IMR-90 (cell line): ENCODE data around the gene LRSAM1. TPM values are rescaled to one million over a fixed set of nuclear protein-coding genes. Genes with fewer than 3 reads are reported as not detected.

ENCODE experiments used
- ATAC-seq: fragments of 200-7000 bp; cut with Tn5 transposase; 2 replicates; pipeline ENCODE4 v1.9.1; 2020; ENCODE audit warnings: low read depth, mild to moderate bottlenecking, moderate library complexity
- BruUV-seq: library from RNA; stranded (reverse); fragments of 400-500 nt; replicated peaks from 2 replicates; lab custom pipeline; 2021; lab: Mats Ljungman, UMichigan
- CTCF ChIA-PET: fragments of 300-600 bp; formaldehyde crosslinking; extraction: SDS; loops from one replicate; lab custom pipeline; 2021; ENCODE audit warnings: antibody characterized with exemption; lab: Yijun Ruan, JAX
- POLR2A ChIA-PET: fragments of 300-600 bp; sonication (Branson Sonifier 250); formaldehyde crosslinking; loops from one replicate; lab custom pipeline; 2022; ENCODE audit warnings: antibody characterized with exemption; ENCODE audit not compliant: unreplicated experiment; lab: Charles Lee
- DNase-seq: peaks from one replicate; pipeline ENCODE4 v3.0.0; 2013
- H2AFZ ChIP-seq: replicated peaks from 2 replicates; pipeline ENCODE3; 2013; ENCODE audit warnings: low read length, mild to moderate bottlenecking; ENCODE audit not compliant: poor library complexity
- H2AK5ac ChIP-seq: 2 replicates; pipeline ENCODE4 v1.6.1; 2013; ENCODE audit warnings: low read depth, low read length, inconsistent platforms
- H2AK9ac ChIP-seq: replicated peaks from 2 replicates; pipeline ENCODE3; 2013; ENCODE audit warnings: mild to moderate bottlenecking, low read depth, low read length, moderate library complexity; ENCODE audit not compliant: poor library complexity
- H2BK120ac ChIP-seq: 2 replicates; pipeline ENCODE4 v1.6.1; 2013; ENCODE audit warnings: low read depth, low read length, inconsistent platforms
- H2BK15ac ChIP-seq: 3 replicates; pipeline ENCODE4 v1.6.1; 2013; ENCODE audit warnings: low read depth, low read length, inconsistent platforms
- H2BK20ac ChIP-seq: 2 replicates; pipeline ENCODE4 v1.6.1; 2013; ENCODE audit warnings: low read depth, mild to moderate bottlenecking, inconsistent platforms, low read length, moderate library complexity
- H2BK5ac ChIP-seq: 2 replicates; pipeline ENCODE4 v1.6.1; 2013; ENCODE audit warnings: mild to moderate bottlenecking, low read depth, low read length, inconsistent platforms; ENCODE audit not compliant: poor library complexity, severe bottlenecking
- H3K14ac ChIP-seq: replicated peaks from 2 replicates; pipeline ENCODE4 v1.6.1; 2013; ENCODE audit warnings: low read depth, low read length, inconsistent platforms
- H3K18ac ChIP-seq: 2 replicates; pipeline ENCODE4 v1.6.1; 2013; ENCODE audit warnings: low read depth, low read length, control low read depth
- H3K23ac ChIP-seq: 2 replicates; pipeline ENCODE4 v1.6.1; 2013; ENCODE audit warnings: low read depth, low read length, inconsistent platforms
- H3K27ac ChIP-seq: 2 replicates; pipeline ENCODE4 v1.5.1; 2013; ENCODE audit warnings: mild to moderate bottlenecking, control low read depth, low read length; ENCODE audit not compliant: insufficient read depth
- H3K27me3 ChIP-seq: 2 replicates; pipeline ENCODE4 v1.6.1; 2013; ENCODE audit warnings: low read length; ENCODE audit not compliant: control insufficient read depth, insufficient read depth
- H3K36me3 ChIP-seq: 2 replicates; pipeline ENCODE4 v1.6.1; 2013; ENCODE audit warnings: low read length, mixed read lengths; ENCODE audit not compliant: control insufficient read depth, insufficient read depth
- H3K4ac ChIP-seq: 2 replicates; pipeline ENCODE4 v1.6.1; 2013; ENCODE audit warnings: low read depth, low read length, inconsistent platforms
- H3K4me1 ChIP-seq: 2 replicates; pipeline ENCODE4 v1.6.1; 2013; ENCODE audit warnings: low read length, mixed read lengths; ENCODE audit not compliant: control insufficient read depth, insufficient read depth
- H3K4me2 ChIP-seq: 2 replicates; pipeline ENCODE4 v1.6.1; 2013; ENCODE audit warnings: low read depth, mild to moderate bottlenecking, control low read depth, low read length, moderate library complexity
- H3K4me3 ChIP-seq: 2 replicates; pipeline ENCODE4 v1.5.1; 2013; ENCODE audit warnings: low read depth, mild to moderate bottlenecking, control low read depth, low read length, moderate library complexity; ENCODE audit not compliant: insufficient read depth
- H3K56ac ChIP-seq: 2 replicates; pipeline ENCODE4 v1.6.1; 2013; ENCODE audit warnings: low read length, inconsistent platforms; ENCODE audit not compliant: insufficient read depth; ENCODE audit errors: extremely low read depth
- H3K79me1 ChIP-seq, 2 experiments: 2 replicates each; pipeline ENCODE4 v1.6.1; 2013; ENCODE audit warnings: low read length in 2 of 2, inconsistent platforms in 1 of 2, low read depth in 1 of 2
- H3K9ac ChIP-seq: 2 replicates; pipeline ENCODE4 v1.6.1; 2013; ENCODE audit warnings: low read depth, low read length, control low read depth
- H3K9me1 ChIP-seq: 2 replicates; pipeline ENCODE4 v1.6.1; 2013; ENCODE audit warnings: low read length, inconsistent platforms; ENCODE audit not compliant: insufficient read depth
- H3K9me3 ChIP-seq: 2 replicates; pipeline ENCODE4 v1.6.1; 2013; ENCODE audit warnings: low read length; ENCODE audit not compliant: control insufficient read depth, insufficient read depth
- H4K20me1 ChIP-seq: 2 replicates; pipeline ENCODE4 v1.6.1; 2013; ENCODE audit warnings: low read length, inconsistent platforms; ENCODE audit not compliant: insufficient read depth
- H4K5ac ChIP-seq: 2 replicates; pipeline ENCODE4 v1.6.1; 2013; ENCODE audit warnings: mild to moderate bottlenecking, low read depth, low read length, control low read depth
- H4K8ac ChIP-seq, 2 experiments: 2 replicates each; pipeline ENCODE4 v1.6.1; 2013; ENCODE audit warnings: low read depth in 2 of 2, low read length in 2 of 2, control low read depth in 1 of 2, inconsistent platforms in 1 of 2
- H4K91ac ChIP-seq: 2 replicates; pipeline ENCODE4 v1.6.1; 2013; ENCODE audit warnings: low read depth, low read length, inconsistent platforms; ENCODE audit not compliant: insufficient read depth
- BHLHE40 ChIP-seq: fragments of 150-350 bp; IDR thresholded peaks from 2 replicates; pipeline ENCODE4 v1.6.1; 2016; ENCODE audit warnings: mild to moderate bottlenecking, low read depth, low read length
- CTCF ChIP-seq: conservative IDR thresholded peaks from 2 replicates; pipeline ENCODE4 v1.5.1; 2012; ENCODE audit warnings: mild to moderate bottlenecking, low read depth, low read length, improper control_type of control experiment
- RAD21 ChIP-seq: IDR thresholded peaks from 2 replicates; pipeline ENCODE4 v1.6.1; 2012; ENCODE audit warnings: low read length, improper control_type of control experiment
- RCOR1 ChIP-seq: IDR thresholded peaks from 2 replicates; pipeline ENCODE4 v1.6.1; 2012; ENCODE audit warnings: mild to moderate bottlenecking, low read length, improper control_type of control experiment; ENCODE audit not compliant: insufficient replicate concordance
- USF2 ChIP-seq: fragments of 150-350 bp; IDR thresholded peaks from 2 replicates; pipeline ENCODE4 v1.6.1; 2017; ENCODE audit warnings: mild to moderate bottlenecking, antibody characterized with exemption, low read length, low read depth
- WGBS, 2 experiments: methylation state at CpG; one replicate each; pipeline versions ENCODE4 v1.1.5 to v1.1.7; 2013; ENCODE audit warnings: missing lambda C conversion rate in 2 of 2; ENCODE audit not compliant: insufficient read length in 1 of 2; ENCODE audit errors: extremely low coverage in 2 of 2; 5-methylcytosine and 5-hydroxymethylcytosine counted together
- dilution Hi-C: fragments of 300-500 bp; cut with HindIII; formaldehyde crosslinking; loops from one replicate; pipeline ENCODE4 v1.14.3; 2018; ENCODE audit warnings: low sequenced_read_pairs; ENCODE audit not compliant: unreplicated experiment
- in situ Hi-C: fragments of 300-500 bp; cut with MboI; formaldehyde crosslinking; loops from 3 replicates; pipeline ENCODE4 v1.14.3; 2019; ENCODE audit warnings: low sequenced_read_pairs, inconsistent platforms, mixed read lengths
- intact Hi-C: fragments of 100-400 bp; cut with micrococcal nuclease; formaldehyde crosslinking; loops from 2 replicates; pipeline ENCODE4 v1.10.0; 2022
- polyA plus RNA-seq, 3 experiments: library from polyadenylated mRNA; depleted of rRNA; stranded (reverse); fragments of >200 nt; gene quantifications; 2 replicates each; pipeline ENCODE4 v1.2.3, GENCODE V29; 2012; ENCODE audit warnings: low replicate concordance in 1 of 3
- total RNA-seq: library from RNA; depleted of rRNA; stranded (reverse); fragments of >200 nt; gene quantifications from 2 replicates; pipeline ENCODE4 v1.2.3, GENCODE V29; 2012

LRSAM1 gene
- total and polyA plus RNA-seq, 2 of the 4 experiments (the other 2 are of a cell fraction), result 3.0 to 9.3 TPM

GRCh38 chr9:127489471-127490115, 38.3 kb downstream of the LRSAM1 start:
- Histone ChIP-seq H3K56ac (no peak overlapping the region), H3K18ac (no peak overlapping the region), H2BK120ac (no peak overlapping the region), H3K9me3 (no peaks in the 10 kb centered on the region), H4K5ac (no peak overlapping the region), H3K4me2 (no peak overlapping the region), H2AK5ac (no peak overlapping the region), H2AFZ (no peak overlapping the region), H3K4ac (no peak overlapping the region), H3K9ac (no peak overlapping the region), H3K9me1 (peaks cover 3% of the 10 kb centered on the region; the same call in 1 of the 2 replicates), H2AK9ac (no peak overlapping the region), H3K27ac (no peak overlapping the region), H2BK15ac (no peak overlapping the region), H3K14ac (no peak overlapping the region), H3K79me1 (peaks cover 2 to 15% of the 10 kb centered on the region in 2 experiments; a peak in 1 of 4 replicates), H3K23ac (no peak overlapping the region), H3K4me1 (peaks cover 8% of the 10 kb centered on the region; the same call in 1 of the 2 replicates), H2BK5ac (no peak overlapping the region), H3K27me3 (no peaks in the 10 kb centered on the region), H2BK20ac (no peak overlapping the region), H4K8ac (no peak overlapping the region), H3K36me3 (peaks cover 44% of the 10 kb centered on the region), H4K20me1 (no peaks in the 10 kb centered on the region; the same call in 1 of the 2 replicates), H4K91ac (no peak overlapping the region), H3K4me3 (no peak overlapping the region)
- WGBS, 2 experiments, result 81% methylated on average over 6 of the region's 22 CpGs; no CpG with 5 or more reads in 1 of the 2 experiments
- BruUV-seq, result no TSS peak
- POLR2A ChIA-PET, result no interaction called here
- TF ChIP-seq RAD21 (no peak), BHLHE40 (no peak), CTCF (0 out of 2 replicates have a peak, but pooled peaks have one; percentile 9), RCOR1 (no peak), USF2 (no peak)
- intact Hi-C loops, result no loop called here
- DNase-seq (no peak), ATAC-seq (no peak)
- in situ Hi-C loops, result no loop called here
- CTCF ChIA-PET, result no interaction called here
- dilution Hi-C loops, result no loop called here
